ENCODE data around the gene SCN1A.

SCN1A gene

GRCh38 chr2:166137331-166137730 lies 9.5 kb upstream of the SCN1A start:
- no peaks in the 10 kb centered on the region for H3K9me3 ChIP-seq (ENCODE audit: control insufficient read depth, insufficient read depth, low read length)
- H3K4me1 ChIP-seq (ENCODE audit: control insufficient read depth, insufficient read depth, low read length), result no peaks in the 10 kb centered on the region
- no peak for DNase-seq (ENCODE audit: low read depth, low spot score)
- H3K27me3 ChIP-seq (ENCODE audit: control insufficient read depth, insufficient read depth, low read length), result no peaks in the 10 kb centered on the region
- H3K4me3 ChIP-seq (ENCODE audit: low read length), result no peak overlapping the region
- no peak overlapping the region for H3K27ac ChIP-seq (ENCODE audit: low read length)
- no CpG with 5 or more reads among the region's 2 CpGs for WGBS (ENCODE audit: insufficient coverage, insufficient read length)
- no peaks in the 10 kb centered on the region for H3K36me3 ChIP-seq (ENCODE audit: control insufficient read depth, insufficient read depth, low read length)

- H3K27ac ChIP-seq (ENCODE audit: low read length), result no peak overlapping the region
- H3K9me3 ChIP-seq (ENCODE audit: control insufficient read depth, insufficient read depth, low read length), result no peaks in the 10 kb centered on the region
- no CpG with 5 or more reads among the region's 2 CpGs for WGBS (ENCODE audit: insufficient coverage, insufficient read length)
- no peak overlapping the region for H3K4me3 ChIP-seq (ENCODE audit: low read length)
- no peak for DNase-seq (ENCODE audit: low read depth, low spot score)
- H3K4me1 ChIP-seq (ENCODE audit: control insufficient read depth, insufficient read depth, low read length), result no peaks in the 10 kb centered on the region
- H3K36me3 ChIP-seq (ENCODE audit: control insufficient read depth, insufficient read depth, low read length), result no peaks in the 10 kb centered on the region
- no peaks in the 10 kb centered on the region for H3K27me3 ChIP-seq (ENCODE audit: control insufficient read depth, insufficient read depth, low read length)
Measured at GRCh38 chr2:166135849-166136258, 8.0 kb upstream of the SCN1A start.

GRCh38 chr2:166135152-166135848 lies 7.5 kb upstream of the SCN1A start:
- Histone ChIP-seq H3K9me3 (ENCODE audit: control insufficient read depth, insufficient read depth, low read length) (no peaks in the 10 kb centered on the region), H3K36me3 (ENCODE audit: control insufficient read depth, insufficient read depth, low read length) (no peaks in the 10 kb centered on the region), H3K27me3 (ENCODE audit: control insufficient read depth, insufficient read depth, low read length) (no peaks in the 10 kb centered on the region), H3K27ac (ENCODE audit: low read length) (no peak overlapping the region), H3K4me3 (ENCODE audit: low read length) (no peak overlapping the region), H3K4me1 (ENCODE audit: control insufficient read depth, insufficient read depth, low read length) (no peaks in the 10 kb centered on the region)
- no peak for DNase-seq (ENCODE audit: low read depth, low spot score)
- no CpG with 5 or more reads among the region's 6 CpGs for WGBS (ENCODE audit: insufficient coverage, insufficient read length)

- Histone ChIP-seq H3K27ac (ENCODE audit: low read length) (no peak overlapping the region), H3K36me3 (ENCODE audit: control insufficient read depth, insufficient read depth, low read length) (no peaks in the 10 kb centered on the region), H3K9me3 (ENCODE audit: control insufficient read depth, insufficient read depth, low read length) (no peaks in the 10 kb centered on the region), H3K4me1 (ENCODE audit: control insufficient read depth, insufficient read depth, low read length) (no peaks in the 10 kb centered on the region), H3K4me3 (ENCODE audit: low read length) (no peak overlapping the region), H3K27me3 (ENCODE audit: control insufficient read depth, insufficient read depth, low read length) (no peaks in the 10 kb centered on the region)
- DNase-seq (ENCODE audit: low read depth, low spot score), result no peak
- WGBS (ENCODE audit: insufficient coverage, insufficient read length), result no CpG with 5 or more reads among the region's 3 CpGs
Measured at GRCh38 chr2:166134252-166135151, 6.7 kb upstream of the SCN1A start.

GRCh38 chr2:166133653-166134052 lies 5.8 kb upstream of the SCN1A start:
- no CpG with 5 or more reads among the region's 7 CpGs for WGBS (ENCODE audit: insufficient coverage, insufficient read length)

GRCh38 chr2:166128156-166128505 lies 311 bp upstream of the SCN1A start:
- H3K4me1 ChIP-seq (ENCODE audit: control insufficient read depth, insufficient read depth, low read length), result peaks cover 4% of the 10 kb centered on the region; the same call in 1 of the 2 replicates
- H3K27me3 ChIP-seq (ENCODE audit: control insufficient read depth, insufficient read depth, low read length), result no peaks in the 10 kb centered on the region

More at GRCh38 chr2:166133653-166134052, 5.8 kb upstream of the SCN1A start:
- no peaks in the 10 kb centered on the region for H3K27me3 ChIP-seq (ENCODE audit: control insufficient read depth, insufficient read depth, low read length)
- no peak overlapping the region for H3K27ac ChIP-seq (ENCODE audit: low read length)
- no peaks in the 10 kb centered on the region for H3K9me3 ChIP-seq (ENCODE audit: control insufficient read depth, insufficient read depth, low read length)
- no peaks in the 10 kb centered on the region for H3K36me3 ChIP-seq (ENCODE audit: control insufficient read depth, insufficient read depth, low read length)
- H3K4me1 ChIP-seq (ENCODE audit: control insufficient read depth, insufficient read depth, low read length), result no peaks in the 10 kb centered on the region
- no peak for DNase-seq (ENCODE audit: low read depth, low spot score)
- H3K4me3 ChIP-seq (ENCODE audit: low read length), result no peak overlapping the region

GRCh38 chr2:166126007-166126639 lies 1.7 kb downstream of the SCN1A start:
- H3K36me3 ChIP-seq (ENCODE audit: control insufficient read depth, insufficient read depth, low read length), result no peaks in the 10 kb centered on the region
- no peak overlapping the region for H3K27ac ChIP-seq (ENCODE audit: low read length)
- peaks cover 4% of the 10 kb centered on the region; the same call in 1 of the 2 replicates for H3K4me1 ChIP-seq (ENCODE audit: control insufficient read depth, insufficient read depth, low read length)
- no peak for DNase-seq (ENCODE audit: low read depth, low spot score)
- no CpG with 5 or more reads among the region's 6 CpGs for WGBS (ENCODE audit: insufficient coverage, insufficient read length)
- no peaks in the 10 kb centered on the region for H3K9me3 ChIP-seq (ENCODE audit: control insufficient read depth, insufficient read depth, low read length)
- H3K27me3 ChIP-seq (ENCODE audit: control insufficient read depth, insufficient read depth, low read length), result no peaks in the 10 kb centered on the region
- H3K4me3 ChIP-seq (ENCODE audit: low read length), result no peak overlapping the region

More at GRCh38 chr2:166128156-166128505, 311 bp upstream of the SCN1A start:
- Histone ChIP-seq H3K9me3 (ENCODE audit: control insufficient read depth, insufficient read depth, low read length) (no peaks in the 10 kb centered on the region), H3K27ac (ENCODE audit: low read length) (no peak overlapping the region), H3K36me3 (ENCODE audit: control insufficient read depth, insufficient read depth, low read length) (no peaks in the 10 kb centered on the region), H3K4me3 (ENCODE audit: low read length) (no peak overlapping the region)
- DNase-seq (ENCODE audit: low read depth, low spot score), result no peak

- Histone ChIP-seq H3K4me3 (ENCODE audit: low read length) (no peak overlapping the region), H3K27me3 (ENCODE audit: control insufficient read depth, insufficient read depth, low read length) (no peaks in the 10 kb centered on the region), H3K9me3 (ENCODE audit: control insufficient read depth, insufficient read depth, low read length) (no peaks in the 10 kb centered on the region), H3K4me1 (ENCODE audit: control insufficient read depth, insufficient read depth, low read length) (peaks cover 4% of the 10 kb centered on the region; the same call in 1 of the 2 replicates), H3K36me3 (ENCODE audit: control insufficient read depth, insufficient read depth, low read length) (no peaks in the 10 kb centered on the region), H3K27ac (ENCODE audit: low read length) (no peak overlapping the region)
- no CpG with 5 or more reads among the region's 2 CpGs for WGBS (ENCODE audit: insufficient coverage, insufficient read length)
- no peak for DNase-seq (ENCODE audit: low read depth, low spot score)
Measured at GRCh38 chr2:166125557-166125956, 2.3 kb downstream of the SCN1A start.

- Histone ChIP-seq H3K4me1 (ENCODE audit: control insufficient read depth, insufficient read depth, low read length) (no peaks in the 10 kb centered on the region), H3K36me3 (ENCODE audit: control insufficient read depth, insufficient read depth, low read length) (no peaks in the 10 kb centered on the region), H3K4me3 (ENCODE audit: low read length) (no peak overlapping the region), H3K9me3 (ENCODE audit: control insufficient read depth, insufficient read depth, low read length) (no peaks in the 10 kb centered on the region), H3K27me3 (ENCODE audit: control insufficient read depth, insufficient read depth, low read length) (no peaks in the 10 kb centered on the region), H3K27ac (ENCODE audit: low read length) (no peak overlapping the region)
- no CpG with 5 or more reads among the region's 4 CpGs for WGBS (ENCODE audit: insufficient coverage, insufficient read length)
- DNase-seq (ENCODE audit: low read depth, low spot score), result no peak
Measured at GRCh38 chr2:166118180-166118579, 9.6 kb downstream of the SCN1A start.

GRCh38 chr2:166117491-166117890 lies 10.3 kb downstream of the SCN1A start:
- Histone ChIP-seq H3K4me3 (ENCODE audit: low read length) (no peak overlapping the region), H3K9me3 (ENCODE audit: control insufficient read depth, insufficient read depth, low read length) (no peaks in the 10 kb centered on the region), H3K4me1 (ENCODE audit: control insufficient read depth, insufficient read depth, low read length) (no peaks in the 10 kb centered on the region), H3K36me3 (ENCODE audit: control insufficient read depth, insufficient read depth, low read length) (no peaks in the 10 kb centered on the region), H3K27ac (ENCODE audit: low read length) (no peak overlapping the region), H3K27me3 (ENCODE audit: control insufficient read depth, insufficient read depth, low read length) (no peaks in the 10 kb centered on the region)
- DNase-seq (ENCODE audit: low read depth, low spot score), result no peak
- no CpG with 5 or more reads among the region's 6 CpGs for WGBS (ENCODE audit: insufficient coverage, insufficient read length)

Data from iPS DF 6.9 (cell line).